ENCODE data around the gene COL28A1.
"Not testable (repeated sequence)": the region's sequence is repeated elsewhere in the genome, so short reads cannot be mapped to it uniquely, and the experiment has no call there.

The COL28A1 gene

DNA sequence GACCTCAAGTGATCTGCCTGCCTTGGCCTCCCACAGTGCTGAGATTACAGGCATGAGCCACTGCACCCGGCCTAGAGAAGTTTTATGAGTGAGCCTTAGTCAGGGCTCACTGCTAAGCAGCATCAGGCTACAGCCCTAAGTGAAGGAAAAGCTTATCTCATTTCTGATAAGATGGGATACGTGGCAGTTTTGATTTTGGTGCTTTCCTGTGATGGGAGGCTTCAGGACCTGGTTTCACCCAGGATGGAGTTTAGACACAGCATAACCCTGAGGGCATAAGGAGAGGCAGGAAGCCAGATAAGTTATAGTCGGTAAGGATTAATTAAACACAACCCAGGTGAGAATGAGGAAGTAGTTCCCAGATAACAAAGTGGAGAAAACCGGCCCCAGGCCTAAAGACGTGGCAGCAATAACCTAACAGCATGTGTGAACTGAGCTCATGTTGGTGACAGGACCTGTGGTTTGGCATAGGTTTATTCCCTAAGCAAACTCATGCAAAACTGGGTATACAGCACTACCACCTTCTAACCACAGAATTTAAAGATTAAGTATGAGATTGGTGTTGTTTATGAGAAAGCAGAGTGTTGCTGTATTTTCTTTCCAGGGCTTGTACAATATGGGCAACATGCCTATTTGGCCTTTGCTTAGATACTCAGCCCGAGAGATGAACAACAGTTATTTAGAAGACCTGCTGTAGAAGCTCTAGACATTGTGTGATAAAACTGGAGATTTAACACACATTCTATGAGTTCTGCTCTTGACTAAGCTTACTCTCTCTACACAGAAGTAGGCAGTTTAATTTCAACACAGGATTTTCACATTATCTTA lies 119.4 kb downstream of the COL28A1 start:
- no peak for DNase-seq (ENCODE audit: low spot score)

DNA sequence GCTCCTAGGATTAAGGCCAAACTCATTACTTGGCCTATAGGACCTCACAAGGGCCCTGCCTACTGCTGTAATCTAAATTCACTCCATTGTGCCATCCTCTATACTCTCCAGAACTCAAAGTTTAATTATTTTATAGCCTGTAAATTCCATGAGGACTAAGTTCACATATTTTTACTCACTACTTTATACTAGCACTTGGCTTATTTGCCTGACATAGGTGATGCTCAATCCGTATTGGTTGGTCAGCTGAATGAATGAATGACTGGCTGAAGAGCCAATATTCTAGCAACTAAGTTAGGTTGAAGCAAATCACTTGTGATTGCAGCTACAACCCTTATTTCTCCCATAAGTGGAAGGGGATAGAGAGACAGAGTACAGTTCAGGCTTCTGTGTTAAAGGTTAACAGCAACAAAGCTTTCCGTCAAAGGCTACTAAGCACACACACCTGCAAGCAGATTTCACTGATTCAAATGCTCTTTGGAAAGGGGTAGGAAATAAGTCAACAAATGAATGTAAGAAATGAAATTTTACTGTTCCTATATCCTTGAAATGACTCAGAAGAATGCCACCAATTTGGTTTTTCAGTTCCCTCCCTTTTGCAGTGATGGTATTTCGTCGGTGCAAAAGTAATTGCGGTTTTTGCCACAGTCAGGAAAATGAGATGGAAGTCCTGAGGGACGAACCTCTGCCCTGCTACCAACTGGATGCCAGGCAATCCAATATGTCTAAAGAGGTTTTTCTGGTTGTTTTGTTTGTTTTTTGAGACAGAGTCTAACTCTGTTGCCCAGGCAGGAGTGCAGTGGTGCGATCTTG lies 120.7 kb downstream of the COL28A1 start:
- DNase-seq (ENCODE audit: low spot score) = no peak

DNA sequence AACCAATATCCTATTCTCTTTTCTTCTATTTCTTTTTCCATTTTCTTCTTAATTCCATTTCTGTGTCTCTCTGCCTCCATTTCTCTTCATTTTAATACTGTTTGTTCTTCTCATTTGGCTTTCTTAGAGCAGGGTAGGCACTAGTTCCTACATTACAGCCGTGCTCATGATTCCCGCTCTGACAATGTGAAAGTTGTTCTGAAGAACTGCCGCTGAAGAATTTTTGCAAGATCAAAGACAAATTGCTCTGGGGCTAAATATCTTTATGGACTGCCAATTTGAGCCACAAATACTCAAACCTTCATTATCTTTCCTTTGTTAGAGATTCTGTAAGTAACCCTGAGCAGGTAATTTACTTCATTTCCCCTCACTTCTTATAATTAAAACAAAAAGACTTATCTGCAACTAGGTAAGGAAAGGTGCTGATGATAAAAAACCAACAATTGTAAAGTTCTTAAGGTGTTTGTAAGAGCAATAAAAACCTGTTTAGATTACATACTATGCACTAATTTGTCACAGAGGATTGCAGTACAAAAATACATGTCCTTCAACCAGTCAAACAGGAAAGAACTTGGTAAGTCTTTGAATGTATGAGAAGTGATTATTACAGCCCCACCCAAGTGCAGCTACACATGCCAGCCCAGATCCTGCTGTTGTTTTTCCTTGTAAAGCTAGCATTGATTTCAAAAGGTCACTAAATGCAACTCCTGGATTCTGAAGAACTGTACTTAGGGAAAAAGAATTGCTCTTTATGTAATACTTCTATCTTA lies 127.5 kb downstream of the COL28A1 start:
- no peak for DNase-seq (ENCODE audit: low spot score)

DNA sequence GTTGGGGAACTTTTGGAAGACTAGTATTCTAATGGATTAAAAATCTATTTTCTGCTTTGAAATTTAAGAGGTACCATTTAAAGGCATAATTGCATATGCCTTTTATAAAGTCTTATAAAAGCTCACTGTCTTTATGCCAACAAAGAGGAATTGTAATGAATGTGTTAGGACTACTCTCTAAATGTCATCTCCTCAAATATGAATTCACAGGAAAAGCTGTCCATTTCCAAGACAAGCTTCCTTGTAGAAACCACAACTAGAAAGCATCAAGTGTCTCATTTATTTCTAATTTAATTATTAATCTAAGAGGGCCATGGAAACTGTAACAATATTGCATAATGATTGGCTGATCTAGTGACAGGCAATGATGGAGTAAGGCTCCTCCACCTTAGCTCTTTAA lies 130.2 kb downstream of the COL28A1 start:
- DNase-seq (ENCODE audit: low spot score) = no peak

DNA sequence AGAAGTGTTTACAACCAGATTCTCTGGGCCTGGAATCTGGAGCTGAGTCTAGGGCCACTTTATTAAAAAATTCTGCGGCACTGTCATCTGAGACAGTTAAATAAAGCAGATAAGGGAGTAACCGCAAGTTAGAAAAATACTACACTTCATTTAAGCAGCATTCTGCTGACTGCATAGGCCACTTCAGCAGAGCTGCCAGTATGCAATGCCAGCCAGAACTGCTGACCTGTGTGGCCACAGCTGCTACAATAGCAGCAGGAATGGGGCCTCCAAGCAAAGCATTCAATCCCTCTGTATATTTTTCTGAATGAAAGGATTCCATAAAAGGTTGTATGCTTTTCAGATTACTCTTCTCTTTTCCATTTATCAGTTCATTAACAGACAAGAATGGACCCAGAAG lies 136.0 kb downstream of the COL28A1 start:
- no peak for DNase-seq (ENCODE audit: low spot score)

DNA sequence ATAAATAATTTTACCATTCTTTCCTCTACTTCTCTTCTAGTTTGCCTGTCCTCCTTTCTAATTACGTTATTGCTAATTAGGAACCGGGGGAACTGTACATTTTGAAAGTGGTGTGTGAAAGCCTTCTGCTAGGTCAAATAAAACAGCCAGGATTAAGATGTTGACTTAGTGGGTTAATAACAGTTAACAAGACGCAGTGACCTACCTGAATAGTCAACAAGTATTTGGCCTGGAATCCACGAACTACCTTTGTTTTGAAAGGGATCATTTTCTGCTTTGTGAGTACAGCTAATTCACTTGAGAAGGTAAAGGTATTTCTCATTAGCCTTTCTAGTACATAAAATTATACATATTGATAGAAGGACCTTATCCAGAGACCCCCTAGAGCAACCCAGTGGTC lies 139.9 kb downstream of the COL28A1 start:
- DNase-seq (ENCODE audit: low spot score) = no peak

DNA sequence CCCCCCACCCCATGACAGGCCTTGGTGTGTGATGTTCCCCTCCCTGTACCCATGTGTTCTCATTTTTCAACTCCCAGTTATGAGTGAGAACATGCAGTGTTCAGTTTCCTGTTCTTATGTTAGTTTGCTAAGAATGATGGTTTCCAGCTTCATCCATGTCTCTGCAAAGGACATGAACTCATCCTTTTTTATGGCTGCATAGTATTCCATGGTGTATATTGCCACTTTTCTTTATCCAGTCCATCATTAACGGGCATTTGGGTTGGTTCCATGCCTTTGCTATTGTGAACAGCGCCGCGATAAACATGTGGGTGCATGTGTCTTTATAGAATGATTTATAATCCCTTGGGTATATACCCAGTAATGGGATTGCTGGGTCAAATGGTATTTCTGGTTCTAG lies 147.5 kb downstream of the COL28A1 start:
- DNase-seq (ENCODE audit: low spot score) = not testable (repeated sequence)

DNA sequence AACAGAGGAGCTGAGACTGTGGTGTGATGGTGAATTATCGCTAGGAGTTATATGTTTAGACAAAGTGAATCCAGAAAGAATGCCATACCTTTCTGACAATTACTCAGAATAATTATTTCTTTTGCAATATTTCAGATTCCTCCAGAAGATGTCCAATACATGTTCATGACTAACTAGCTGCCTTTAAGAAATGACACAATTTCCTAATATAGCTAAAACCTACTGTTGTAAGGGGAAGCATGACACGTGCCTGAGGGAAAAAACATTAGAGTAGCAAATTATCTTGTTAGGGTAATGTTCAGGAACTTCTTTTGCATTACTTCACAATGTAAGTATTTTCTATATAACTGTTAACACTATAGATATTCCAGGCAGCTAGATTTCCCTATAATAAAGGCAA lies 150.3 kb downstream of the COL28A1 start:
- DNase-seq (ENCODE audit: low spot score) = no peak

DNA sequence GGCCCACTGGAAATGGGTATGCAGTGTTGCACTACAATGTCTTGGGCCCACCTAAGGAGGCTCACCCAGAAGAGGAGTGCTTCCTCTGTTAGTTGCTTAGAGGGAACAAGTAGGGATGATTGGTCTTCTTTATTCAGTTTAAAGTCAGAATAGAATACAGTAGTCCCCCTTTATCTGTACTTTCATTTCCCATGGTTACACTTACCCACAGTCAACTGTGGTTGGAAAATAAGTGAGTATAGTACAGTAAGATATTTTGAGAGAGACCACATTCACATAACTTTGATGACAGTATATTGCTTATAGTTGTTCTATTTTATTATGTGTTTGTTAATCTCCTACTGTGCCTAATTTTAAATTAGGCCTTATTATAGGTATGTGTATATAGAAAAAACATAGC lies 151.4 kb downstream of the COL28A1 start:
- no peak for DNase-seq (ENCODE audit: low spot score)

DNA sequence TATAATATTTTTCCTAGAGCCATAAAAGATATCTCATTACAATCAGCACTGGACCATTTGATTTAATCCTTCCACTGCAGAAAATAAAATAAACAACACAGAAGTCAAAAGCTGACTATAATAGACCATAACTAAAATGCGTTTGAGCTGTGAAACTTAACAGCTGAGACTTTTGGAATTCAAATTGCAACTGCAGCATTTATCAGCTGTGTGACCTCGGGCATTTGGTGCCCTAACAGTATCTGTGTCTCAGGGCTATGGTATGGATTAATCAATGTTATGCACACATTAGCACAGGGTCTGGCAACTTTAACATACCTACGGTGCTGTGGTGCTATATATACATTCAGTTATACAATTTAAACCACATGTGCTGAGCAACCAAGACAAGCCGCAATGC lies 160.1 kb downstream of the COL28A1 start:
- no peak for DNase-seq (ENCODE audit: low spot score)

DNA sequence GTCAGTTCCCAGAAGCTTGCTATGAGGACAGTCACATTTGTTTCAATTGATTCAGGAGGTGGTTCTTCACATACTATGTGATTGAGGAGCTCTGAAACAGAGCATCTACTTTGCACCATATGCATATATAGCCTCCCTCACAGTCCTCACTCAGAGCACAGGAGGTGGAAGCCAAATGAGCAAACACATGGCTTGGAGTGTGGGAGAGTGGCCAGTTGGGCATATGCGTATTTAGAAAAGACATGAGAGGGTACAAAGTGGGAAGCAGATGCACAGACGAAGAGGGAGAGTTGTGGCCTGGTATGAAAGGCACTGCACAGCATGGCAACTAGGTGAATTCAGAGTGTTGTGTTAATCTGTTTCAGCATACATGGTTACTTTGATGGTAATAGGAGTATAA lies 165.6 kb downstream of the COL28A1 start:
- DNase-seq (ENCODE audit: low spot score) = no peak

DNA sequence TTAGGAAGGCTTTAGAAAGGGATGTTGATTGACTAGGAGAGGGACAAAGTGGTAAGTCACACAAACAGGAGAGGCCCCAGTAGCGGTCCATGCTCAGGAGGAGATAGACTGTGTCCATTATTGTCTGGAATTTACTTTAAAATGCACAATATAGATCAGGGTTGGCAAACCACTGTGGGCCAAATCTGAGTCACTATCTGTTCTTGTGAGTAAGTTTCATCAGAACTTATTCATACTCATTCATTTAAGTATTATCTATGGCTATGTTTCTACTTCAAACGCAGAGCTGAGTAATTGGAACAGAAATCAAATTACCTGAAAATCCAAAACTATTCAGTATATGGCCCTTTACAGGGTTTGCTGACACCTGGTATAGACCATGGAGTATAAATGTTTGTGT lies 166.5 kb downstream of the COL28A1 start:
- DNase-seq (ENCODE audit: low spot score) = no peak

DNA sequence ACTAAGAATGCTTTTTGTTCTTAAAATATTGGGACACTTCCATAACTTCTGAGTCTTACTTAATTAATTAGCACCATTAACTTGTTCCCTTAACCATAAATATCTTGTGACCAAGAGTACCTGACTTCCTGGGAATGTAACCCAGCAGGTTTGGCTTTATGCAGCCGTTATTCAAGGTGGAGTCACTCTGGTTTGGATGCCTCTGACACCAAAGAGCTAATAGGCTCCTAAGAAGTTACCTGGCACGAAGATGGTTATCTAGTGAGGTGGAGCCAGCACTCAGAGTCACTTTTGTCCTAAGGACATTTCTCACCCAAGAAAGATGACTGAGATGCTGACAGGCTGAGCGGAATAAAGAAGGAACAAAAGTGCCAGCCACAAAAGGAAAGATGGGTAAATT lies 181.0 kb downstream of the COL28A1 start:
- no peak for DNase-seq (ENCODE audit: low spot score)

DNA sequence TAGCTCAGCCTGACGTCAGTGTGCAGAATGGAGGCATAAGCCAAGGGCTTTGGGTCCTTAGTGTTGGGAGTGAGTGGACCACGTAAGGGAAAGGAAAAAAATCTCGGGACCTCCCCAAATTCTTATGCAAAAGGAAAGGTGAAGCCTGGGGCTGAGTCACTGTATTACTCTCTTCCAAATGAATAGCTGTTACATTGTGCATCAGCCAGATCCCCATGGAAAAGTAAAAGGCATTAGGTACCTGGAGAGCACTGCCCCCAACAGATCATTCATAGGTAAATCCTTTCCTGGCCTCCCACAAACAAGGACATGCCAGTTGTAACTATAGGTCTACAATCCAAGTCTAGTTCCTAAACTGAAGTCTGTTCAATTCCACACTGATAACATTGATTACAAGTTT lies 182.8 kb downstream of the COL28A1 start:
- DNase-seq (ENCODE audit: low spot score) = no peak

DNA sequence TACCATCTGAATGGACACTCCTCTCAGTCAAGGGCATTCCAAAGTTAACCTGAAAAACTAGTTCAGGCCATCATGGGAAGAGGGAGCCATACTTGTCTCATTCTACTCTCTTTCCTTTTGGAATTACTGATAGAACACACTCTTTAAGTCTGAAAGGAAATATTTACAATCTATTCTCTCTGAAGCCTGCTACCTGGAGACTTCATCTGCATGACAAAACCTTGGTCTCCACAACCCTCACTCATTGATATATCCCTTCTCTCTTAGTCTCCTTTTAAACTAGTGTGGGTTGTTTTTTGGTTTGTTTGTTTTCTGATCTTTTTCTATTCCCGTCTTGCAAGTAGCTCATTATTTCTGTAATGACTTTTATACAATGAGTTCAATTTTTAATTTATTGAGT lies 183.8 kb downstream of the COL28A1 start:
- DNase-seq (ENCODE audit: low spot score) = no peak

DNA sequence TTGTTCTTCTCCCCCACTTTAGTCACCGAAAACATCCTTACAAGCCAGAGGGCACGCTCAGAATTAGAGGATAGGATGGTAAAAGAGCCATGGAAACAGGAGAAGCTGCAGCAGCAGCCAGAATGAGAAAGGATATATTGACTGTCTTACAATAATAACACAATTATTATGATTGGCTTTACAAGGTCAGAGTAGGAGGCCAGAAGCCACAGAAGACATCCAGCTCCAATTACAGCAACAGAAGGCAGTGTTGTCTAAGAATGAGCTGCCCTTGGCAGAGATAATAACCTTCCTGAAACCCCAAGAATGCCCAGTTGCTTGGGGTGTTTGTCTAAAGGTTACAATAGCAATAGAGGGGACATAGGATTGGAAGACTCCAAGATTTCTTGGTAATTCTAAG lies 184.5 kb downstream of the COL28A1 start:
- DNase-seq (ENCODE audit: low spot score) = no peak

DNA sequence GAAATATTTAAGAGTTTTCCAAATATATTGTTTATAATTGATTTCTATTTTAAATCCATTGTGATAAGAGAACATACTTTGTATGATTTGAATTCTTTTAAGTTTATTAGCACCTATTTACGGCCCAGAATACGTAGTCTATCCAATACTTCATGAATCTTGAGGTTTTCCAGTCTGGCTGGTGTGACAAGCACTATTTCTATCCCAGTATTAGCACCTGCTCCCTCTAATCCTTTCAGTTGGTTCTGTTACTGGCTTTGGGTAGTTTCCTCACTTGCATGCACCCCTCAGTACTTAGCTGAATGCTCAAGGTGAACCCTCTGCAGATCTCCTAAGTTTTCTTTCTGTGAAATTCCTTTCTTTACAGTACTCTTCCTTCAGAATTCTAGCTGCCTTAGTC lies 186.5 kb downstream of the COL28A1 start:
- no peak for DNase-seq (ENCODE audit: low spot score)

DNA sequence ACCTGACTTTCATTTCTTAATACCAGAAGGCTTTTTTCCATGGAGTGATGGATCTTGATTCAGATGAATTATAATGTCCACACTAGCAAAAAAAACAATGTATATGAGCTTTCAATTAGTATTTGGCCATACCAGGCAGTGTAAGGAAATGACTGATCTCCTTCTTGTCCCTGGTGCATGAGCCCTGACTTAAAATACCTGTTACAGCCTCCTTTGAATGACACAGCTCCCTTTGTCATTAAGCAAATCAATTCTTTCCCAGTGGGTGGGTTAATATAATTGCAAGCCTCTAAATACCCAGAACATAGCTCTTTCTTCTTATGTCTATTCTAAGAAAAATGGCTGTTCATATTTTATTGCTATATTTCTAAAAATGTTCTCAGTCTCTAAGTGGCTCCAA lies 188.6 kb downstream of the COL28A1 start:
- no peak for DNase-seq (ENCODE audit: low spot score)

DNA sequence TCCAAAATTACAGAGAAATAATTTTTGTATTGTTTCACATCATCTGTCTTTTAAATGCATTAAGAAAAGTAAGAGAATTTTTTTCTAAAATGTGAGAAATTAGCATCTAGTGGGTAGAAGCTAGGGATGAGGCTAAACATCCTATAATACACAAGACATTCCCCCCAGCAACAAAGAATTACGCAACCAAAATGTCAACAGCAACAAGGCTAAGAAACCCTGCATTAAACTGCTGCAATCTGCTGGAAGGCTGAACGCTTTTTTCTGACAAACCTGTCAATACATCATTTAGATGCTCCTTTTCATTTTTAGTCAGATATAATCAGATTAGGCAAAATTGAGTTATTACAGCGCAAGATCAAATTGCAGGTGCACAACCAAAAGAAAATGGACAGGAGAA lies 191.1 kb downstream of the COL28A1 start:
- no peak for DNase-seq (ENCODE audit: low spot score)

DNA sequence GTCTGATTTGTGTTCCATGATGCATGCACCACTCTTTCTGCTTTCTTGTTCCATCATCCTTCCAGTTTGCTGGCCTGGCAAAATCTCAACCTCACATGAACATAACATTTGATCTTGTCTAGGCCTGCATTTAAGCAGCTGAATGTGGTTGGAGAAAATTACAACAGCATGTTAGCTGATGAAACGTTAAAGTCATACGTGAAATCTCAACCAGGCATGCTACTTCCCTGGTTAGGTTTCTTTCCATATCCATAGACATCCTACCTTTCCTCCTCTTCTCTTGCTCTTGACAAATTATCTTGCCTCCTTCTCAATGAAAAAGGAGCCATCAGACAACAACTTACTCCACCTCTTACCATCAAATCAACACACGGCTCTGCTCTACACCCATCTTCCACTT lies 199.8 kb downstream of the COL28A1 start:
- no peak for DNase-seq (ENCODE audit: low spot score)

DNA sequence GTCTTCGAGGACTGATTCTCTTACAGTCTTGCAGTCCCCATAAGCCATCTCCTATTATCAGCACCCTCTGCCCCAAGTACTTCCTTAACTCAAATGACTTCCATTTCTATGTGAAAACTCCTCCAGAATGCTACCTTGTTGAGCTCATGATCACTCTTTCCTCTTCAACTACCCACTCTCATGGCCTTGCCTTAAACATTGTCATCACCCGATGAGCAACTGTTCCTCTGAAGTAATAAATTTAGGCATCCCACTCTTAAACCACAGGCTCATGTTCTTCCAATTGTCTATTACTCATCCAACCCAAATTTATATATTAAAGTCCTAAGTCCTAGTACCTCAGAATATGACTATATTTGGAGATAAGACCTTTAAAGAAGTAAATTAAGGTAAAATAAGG lies 200.5 kb downstream of the COL28A1 start:
- DNase-seq (ENCODE audit: low spot score) = no peak

DNA sequence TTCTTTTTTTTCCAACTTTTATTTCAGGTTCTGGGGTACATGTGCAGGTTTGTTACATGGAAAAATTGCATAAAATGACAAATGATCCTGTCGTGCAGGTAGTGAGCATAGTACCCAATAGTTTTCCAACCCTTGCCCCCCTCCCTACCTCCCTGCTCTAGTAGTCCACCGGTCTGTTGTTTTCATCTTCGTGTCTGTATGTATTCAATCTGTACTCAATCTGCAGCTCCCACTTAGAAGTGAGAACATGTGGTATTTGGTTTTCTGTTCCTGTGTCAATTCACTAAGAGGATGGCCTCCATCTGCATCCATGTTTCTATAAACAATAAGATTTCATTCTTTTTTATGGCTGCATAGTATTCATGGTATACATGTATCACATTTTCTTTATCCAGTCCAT lies 202.1 kb downstream of the COL28A1 start:
- DNase-seq (ENCODE audit: low spot score) = no peak

DNA sequence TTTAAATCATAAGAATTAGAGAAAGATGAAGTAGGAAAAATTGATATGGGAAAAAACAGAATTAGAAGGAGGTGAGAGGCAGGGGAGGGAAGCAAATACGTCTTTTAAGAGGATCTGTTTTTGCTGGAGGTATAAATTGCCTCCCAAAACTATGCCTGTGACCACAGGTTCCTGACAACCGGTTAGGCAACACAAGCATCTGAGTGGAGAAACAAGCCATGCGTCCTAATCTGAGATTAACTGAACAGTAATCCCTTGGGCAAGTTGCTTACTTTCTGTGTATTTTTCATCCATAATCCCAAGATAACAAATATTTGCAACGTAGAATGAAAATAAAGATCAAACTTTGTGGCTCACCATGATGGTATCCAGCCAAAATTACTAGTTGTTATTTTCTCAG lies 204.2 kb downstream of the COL28A1 start:
- no peak for DNase-seq (ENCODE audit: low spot score)
